Activated naive CD4-positive, alpha-beta T cell treated with anti-CD3 and anti-CD28 coated beads, Interleukin-2, amount 50 U/mL, for 72 hours (primary cell): ENCODE measurements around the gene MSH3. TPM values are rescaled to one million over a fixed set of nuclear protein-coding genes. Genes with fewer than 3 reads are reported as not detected.

Experiments
- ATAC-seq, 2 donors: fragments of 150-1000 bp; cut with Tn5 transposase; 2 replicates each; pipeline ENCODE4 v1.10.0; 2021; ENCODE audit warnings: mild to moderate bottlenecking in 2 of 2, moderate library complexity in 2 of 2
- DNase-seq, 2 donors: peaks; one replicate each; pipeline ENCODE4 v3.0.0; 2021 to 2022; ENCODE audit warnings: low spot score in 2 of 2
- H3K27ac Mint-ChIP-seq, 2 donors: one replicate each; pipeline ENCODE4 v1.8.0; 2022; ENCODE audit warnings: mild to moderate bottlenecking in 2 of 2, mixed read lengths in 2 of 2
- H3K36me3 Mint-ChIP-seq, 2 donors: one replicate each; pipeline ENCODE4 v1.8.0; 2022; ENCODE audit warnings: mixed read lengths in 2 of 2
- H3K9me3 Mint-ChIP-seq, 2 donors: one replicate each; pipeline ENCODE4 v1.8.0; 2022; ENCODE audit warnings: mixed read lengths in 2 of 2
- total RNA-seq, 2 donors: library from RNA; stranded (reverse); gene quantifications; one replicate each; pipeline ENCODE4 v1.2.3, GENCODE V29; 2022

MSH3 gene
- total RNA-seq, 2 donors from 2014 or later = 22.5 to 23.2 TPM

DNA sequence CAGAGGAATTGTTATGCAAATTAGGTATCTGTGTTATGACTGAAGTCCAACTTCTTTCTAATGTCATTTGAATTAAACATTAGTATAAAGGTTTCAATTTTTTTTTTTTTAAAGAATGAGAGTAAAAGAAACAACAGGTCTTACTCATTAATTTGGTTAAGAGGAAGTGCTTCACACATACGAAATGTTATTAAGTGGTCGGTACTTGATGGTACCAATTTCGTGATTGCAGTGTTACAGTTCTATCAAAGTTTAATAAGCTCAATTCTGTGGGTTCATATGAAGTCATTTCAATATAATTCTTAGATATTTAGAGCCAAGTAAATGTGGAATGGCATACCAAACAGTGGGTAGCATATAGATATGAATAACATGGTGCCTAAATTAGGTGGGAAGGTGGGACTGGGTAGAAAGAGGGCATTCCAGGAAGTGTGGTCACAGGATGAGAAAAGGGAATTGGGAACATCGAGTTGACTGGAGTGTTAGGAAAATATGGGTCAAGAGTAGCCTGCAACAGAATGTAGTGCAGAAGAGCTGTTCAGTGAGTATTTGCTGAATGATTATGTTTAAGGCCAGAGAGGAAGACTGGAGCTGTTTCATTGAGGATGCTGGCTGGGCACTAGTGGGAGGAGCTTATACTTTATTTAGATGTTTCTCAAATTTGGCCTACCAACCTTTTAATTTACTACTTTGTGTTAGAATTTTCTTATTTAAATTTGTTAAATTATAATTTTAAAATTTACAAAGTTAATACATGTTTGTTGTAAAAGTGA, 34.4 kb downstream of the MSH3 start:
- peak overlapping the region in 1 of 2 donors; percentile 41 for H3K27ac Mint-ChIP-seq
- no peak for DNase-seq
- ATAC-seq = no peak
- peaks cover 0 to 1% of the 10 kb centered on the region in 2 donors for H3K36me3 Mint-ChIP-seq
- H3K9me3 Mint-ChIP-seq = no peaks in the 10 kb centered on the region

- H3K27ac Mint-ChIP-seq = no peak overlapping the region
- ATAC-seq = no peak
- no peaks in the 10 kb centered on the region for H3K9me3 Mint-ChIP-seq
- H3K36me3 Mint-ChIP-seq = no peaks in the 10 kb centered on the region
- no peak for DNase-seq
Observed at GRCh38 chr5:80689627-80690026, 35.2 kb downstream of the MSH3 start.

DNA sequence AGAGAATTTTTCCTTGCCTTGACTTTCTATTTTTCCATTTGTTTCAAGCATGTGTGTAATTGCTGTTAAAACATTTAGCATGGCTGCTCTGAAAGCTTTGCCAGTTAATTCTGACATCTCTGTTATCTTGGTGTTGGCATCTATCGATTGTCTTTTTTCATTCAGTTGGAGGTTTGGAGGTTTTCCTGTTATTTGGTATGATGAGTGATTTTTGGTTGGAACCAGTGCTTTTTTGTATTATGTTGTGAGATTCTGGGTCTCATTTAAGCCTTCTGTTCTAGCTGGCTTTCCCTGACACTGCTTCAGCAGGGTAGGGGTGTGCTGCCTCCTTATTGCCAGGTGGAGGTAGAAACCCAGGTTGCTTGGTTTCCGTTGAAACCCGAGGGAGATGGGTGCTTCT, 41.2 kb downstream of the MSH3 start:
- no peaks in the 10 kb centered on the region for H3K9me3 Mint-ChIP-seq
- no peak for ATAC-seq
- no peak for DNase-seq
- H3K36me3 Mint-ChIP-seq = peaks cover 4 to 6% of the 10 kb centered on the region in 2 donors
- H3K27ac Mint-ChIP-seq = no peak overlapping the region

DNA sequence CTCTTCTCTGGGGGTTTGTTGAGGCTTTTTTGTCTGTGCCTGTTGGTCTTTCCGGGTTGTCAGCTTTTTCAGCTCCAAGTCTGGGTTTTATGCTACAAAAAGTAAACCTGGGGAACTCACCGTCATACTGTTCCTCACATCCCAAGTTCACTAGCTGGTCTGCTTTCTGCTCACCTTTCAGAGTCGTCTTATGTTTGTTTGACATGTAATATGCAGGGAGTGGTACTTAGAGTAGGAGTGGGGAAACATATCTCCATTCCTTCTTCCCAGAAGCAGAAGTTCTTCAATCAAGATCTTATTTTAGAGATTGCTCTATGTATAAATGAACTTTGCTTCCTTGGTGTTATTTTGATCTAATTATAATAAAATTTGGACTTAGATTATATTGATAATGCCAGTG, 42.0 kb downstream of the MSH3 start:
- DNase-seq = no peak
- Mint-ChIP-seq H3K27ac (no peak overlapping the region), H3K9me3 (no peaks in the 10 kb centered on the region), H3K36me3 (peaks cover 4 to 6% of the 10 kb centered on the region in 2 donors)
- no peak for ATAC-seq

GRCh38 chr5:80697100-80697499, 42.6 kb downstream of the MSH3 start:
- H3K9me3 Mint-ChIP-seq = no peaks in the 10 kb centered on the region
- peaks cover 4 to 6% of the 10 kb centered on the region in 2 donors for H3K36me3 Mint-ChIP-seq
- H3K27ac Mint-ChIP-seq = no peak overlapping the region
- ATAC-seq = no peak
- no peak for DNase-seq

DNA sequence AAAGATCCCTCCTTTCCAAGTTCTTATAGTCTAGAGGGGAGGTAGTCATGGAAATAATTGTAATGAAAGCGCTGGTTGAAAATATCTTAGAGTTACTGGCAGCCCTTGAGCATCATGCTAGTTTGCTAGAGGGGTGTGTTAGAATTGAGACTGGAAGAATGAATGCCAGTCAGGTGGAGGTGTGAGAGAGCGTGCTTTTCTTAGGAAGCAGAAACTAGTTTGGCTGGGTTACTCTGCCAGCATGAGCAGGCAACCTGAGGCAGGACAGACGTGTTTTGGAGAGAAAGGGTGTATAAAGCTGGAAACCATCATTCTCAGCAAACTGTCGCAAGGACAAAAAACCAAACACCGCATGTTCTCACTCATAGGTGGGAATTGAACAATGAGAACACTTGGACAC, 43.9 kb downstream of the MSH3 start:
- H3K9me3 Mint-ChIP-seq = no peaks in the 10 kb centered on the region
- peaks cover 4 to 6% of the 10 kb centered on the region in 2 donors for H3K36me3 Mint-ChIP-seq
- no peak overlapping the region for H3K27ac Mint-ChIP-seq
- ATAC-seq = no peak
- DNase-seq = no peak

- Mint-ChIP-seq H3K9me3 (no peaks in the 10 kb centered on the region), H3K36me3 (peaks cover 4 to 15% of the 10 kb centered on the region in 2 donors), H3K27ac (no peak overlapping the region)
- ATAC-seq = no peak
- DNase-seq = no peak
Observed at GRCh38 chr5:80701597-80701996, 47.1 kb downstream of the MSH3 start.

GRCh38 chr5:80703291-80703690, 48.8 kb downstream of the MSH3 start:
- Mint-ChIP-seq H3K9me3 (no peaks in the 10 kb centered on the region), H3K27ac (no peak overlapping the region), H3K36me3 (peaks cover under 1 to 12% of the 10 kb centered on the region in 2 donors)
- DNase-seq (no peak), ATAC-seq (no peak)

- ATAC-seq = no peak
- H3K27ac Mint-ChIP-seq = no peak overlapping the region
- peaks cover 0 to 9% of the 10 kb centered on the region in 2 donors for H3K36me3 Mint-ChIP-seq
- no peak for DNase-seq
- H3K9me3 Mint-ChIP-seq = no peaks in the 10 kb centered on the region
Observed at GRCh38 chr5:80703747-80704146, 49.3 kb downstream of the MSH3 start.

DNA sequence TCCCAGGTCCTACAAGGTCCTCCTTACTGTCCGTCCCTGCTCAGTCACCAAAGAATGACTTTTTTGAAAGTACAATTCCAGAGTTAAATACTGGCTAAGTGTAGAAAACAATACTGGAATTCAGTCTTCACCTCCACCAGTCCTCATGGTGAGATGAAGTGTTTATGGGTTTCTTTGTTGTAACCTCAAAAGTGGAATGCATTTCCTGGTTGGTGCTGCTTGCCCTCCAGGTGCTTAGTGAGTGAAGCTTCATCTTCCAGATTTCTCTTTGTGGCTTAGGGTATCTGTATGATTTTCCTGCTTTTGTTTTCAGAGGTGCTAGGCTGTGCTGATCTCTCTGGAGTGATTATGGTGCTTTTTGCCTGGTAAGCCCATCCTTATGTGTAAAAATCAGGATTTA, 49.8 kb downstream of the MSH3 start:
- no peak for DNase-seq
- Mint-ChIP-seq H3K27ac (no peak overlapping the region), H3K36me3 (peaks cover 0 to 9% of the 10 kb centered on the region in 2 donors), H3K9me3 (no peaks in the 10 kb centered on the region)
- ATAC-seq = no peak

DNA sequence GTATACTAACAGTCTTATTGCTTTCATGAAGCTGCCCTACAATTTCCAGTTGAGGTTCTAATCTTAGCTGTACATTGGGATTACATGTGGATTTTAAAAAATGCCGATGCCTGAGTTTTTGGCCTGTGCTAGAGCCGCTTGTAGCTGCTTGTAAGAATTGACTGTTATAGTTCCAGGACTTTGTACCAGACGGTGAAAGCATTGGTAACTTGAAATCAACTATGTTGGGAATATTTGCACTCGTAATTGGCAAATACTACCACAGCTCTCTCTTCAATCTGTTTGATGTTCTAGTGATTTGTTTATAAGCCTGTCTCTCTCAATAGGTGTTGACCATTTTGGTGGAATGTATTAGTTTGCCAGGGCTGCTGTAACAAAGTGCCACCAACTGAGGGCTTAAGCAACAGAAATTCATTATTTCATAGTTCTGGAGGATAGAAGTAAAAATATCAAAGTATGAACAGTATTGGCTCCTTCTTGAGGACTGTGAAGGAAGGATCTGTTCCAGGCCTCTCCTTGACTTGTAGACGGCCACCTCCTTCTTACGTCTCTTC, 50.8 kb downstream of the MSH3 start:
- no peaks in the 10 kb centered on the region for H3K9me3 Mint-ChIP-seq
- peaks cover 0 to 9% of the 10 kb centered on the region in 2 donors for H3K36me3 Mint-ChIP-seq
- DNase-seq (no peak), ATAC-seq (no peak)
- no peak overlapping the region for H3K27ac Mint-ChIP-seq

DNA sequence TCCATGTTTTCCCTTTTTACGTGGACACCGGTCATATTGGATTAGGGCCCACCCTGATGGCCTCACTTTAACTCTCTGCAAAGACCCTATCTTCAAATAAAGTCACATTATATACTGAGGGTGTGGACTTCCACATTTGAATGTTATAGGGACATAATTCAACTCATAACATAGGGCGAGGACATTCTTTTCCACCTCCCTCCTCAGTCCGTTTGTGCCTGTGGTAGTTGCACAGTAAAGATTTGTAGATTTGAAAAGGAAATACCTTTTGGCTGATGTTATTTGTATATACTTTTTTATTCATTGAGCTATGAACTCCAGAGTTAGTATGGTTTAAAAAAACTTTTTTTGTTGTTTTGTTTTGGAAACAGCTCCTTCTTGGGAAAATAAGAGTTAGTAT, 51.3 kb downstream of the MSH3 start:
- DNase-seq (no peak), ATAC-seq (no peak)
- peaks cover 0 to 9% of the 10 kb centered on the region in 2 donors for H3K36me3 Mint-ChIP-seq
- no peak overlapping the region for H3K27ac Mint-ChIP-seq
- H3K9me3 Mint-ChIP-seq = no peaks in the 10 kb centered on the region

DNA sequence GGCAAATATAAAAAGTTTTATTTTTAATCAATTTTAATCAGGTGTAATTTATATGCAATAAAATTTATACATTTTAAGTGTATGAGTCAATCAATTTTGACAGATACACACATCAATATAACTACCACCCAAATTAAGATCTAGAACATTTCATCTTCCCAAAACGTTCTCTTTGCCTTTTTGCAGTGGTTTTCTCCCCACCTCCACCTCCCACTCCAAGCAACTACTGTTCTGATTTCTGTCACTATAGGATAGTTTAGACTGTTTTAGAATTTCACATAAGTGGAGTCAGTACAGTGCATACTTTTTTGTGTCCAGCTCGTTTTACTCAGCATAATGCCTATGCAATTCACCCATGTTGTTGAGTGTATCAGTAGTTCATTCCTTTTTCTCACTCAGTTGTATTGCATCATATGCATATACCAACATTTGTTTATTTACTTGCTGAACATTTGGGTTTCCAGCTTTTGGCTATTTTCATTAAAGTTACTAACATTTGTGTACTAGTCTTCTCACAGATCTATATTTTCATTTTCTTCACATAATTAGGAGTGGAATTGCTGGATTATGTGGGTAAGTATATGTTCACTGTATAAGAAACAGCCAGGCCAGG, 52.5 kb downstream of the MSH3 start:
- Mint-ChIP-seq H3K9me3 (no peaks in the 10 kb centered on the region), H3K36me3 (peaks cover 0 to 9% of the 10 kb centered on the region in 2 donors)
- DNase-seq = no peak

GRCh38 chr5:80707645-80708044, 53.2 kb downstream of the MSH3 start:
- Mint-ChIP-seq H3K9me3 (no peaks in the 10 kb centered on the region), H3K27ac (no peak overlapping the region), H3K36me3 (peaks cover 0 to 9% of the 10 kb centered on the region in 2 donors)
- no peak for DNase-seq
- peak in 1 of 2 donors; percentile 30 for ATAC-seq

More for the DNA sequence above, 52.5 kb downstream of the MSH3 start:
- no peak for ATAC-seq
- H3K27ac Mint-ChIP-seq = no peak overlapping the region

DNA sequence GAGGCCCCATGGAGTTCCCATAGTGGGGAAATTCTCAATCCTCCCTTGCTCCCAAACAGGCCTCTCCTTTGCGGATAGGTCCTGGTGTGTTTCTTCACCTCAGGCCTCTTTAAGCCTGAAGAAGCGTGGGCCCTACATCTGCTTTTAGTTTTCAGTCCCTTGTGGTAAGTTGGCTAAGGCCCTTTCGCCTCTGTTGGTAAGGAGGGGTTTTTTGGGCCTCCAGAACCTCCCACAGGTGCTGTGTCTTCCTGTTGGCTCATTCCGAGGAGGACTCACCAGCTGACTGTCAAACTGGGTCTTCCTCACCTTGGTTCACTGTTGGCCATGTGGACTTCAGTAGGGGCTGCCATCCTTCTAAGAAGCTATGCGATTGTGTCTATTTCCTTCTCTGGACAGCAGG, 56.8 kb downstream of the MSH3 start:
- DNase-seq (no peak), ATAC-seq (no peak)
- Mint-ChIP-seq H3K36me3 (peaks cover under 1 to 4% of the 10 kb centered on the region in 2 donors), H3K9me3 (no peaks in the 10 kb centered on the region), H3K27ac (peak overlapping the region in 1 of 2 donors; percentile 4)

DNA sequence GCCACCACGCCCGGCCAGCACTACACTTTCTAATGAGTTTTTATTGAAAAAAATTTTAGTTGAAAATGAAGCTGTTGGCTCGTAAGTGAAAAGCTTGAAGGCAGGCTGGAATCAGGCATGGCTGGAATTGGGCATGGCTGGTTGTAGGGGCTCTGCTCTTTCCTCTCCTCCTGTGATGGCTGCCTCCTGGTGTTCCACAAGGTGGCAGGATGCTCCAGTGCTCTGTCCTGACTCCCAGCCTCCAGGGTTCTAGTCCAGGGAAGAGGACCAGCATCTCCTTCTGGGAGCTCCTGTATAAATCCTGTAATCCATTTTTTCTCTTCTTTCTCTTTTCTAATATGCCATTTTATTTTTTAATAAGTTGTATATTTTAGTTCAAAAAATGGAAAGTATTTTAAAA, 57.5 kb downstream of the MSH3 start:
- H3K36me3 Mint-ChIP-seq = peaks cover 4 to 7% of the 10 kb centered on the region in 2 donors
- DNase-seq = no peak
- ATAC-seq = no peak
- H3K9me3 Mint-ChIP-seq = no peaks in the 10 kb centered on the region
- no peak overlapping the region for H3K27ac Mint-ChIP-seq

- Mint-ChIP-seq H3K27ac (no peak overlapping the region), H3K36me3 (peaks cover 4 to 13% of the 10 kb centered on the region in 2 donors), H3K9me3 (no peaks in the 10 kb centered on the region)
- ATAC-seq = no peak
- no peak for DNase-seq
Observed at GRCh38 chr5:80712919-80713318, 58.5 kb downstream of the MSH3 start.
